Esophagus muscularis mucosa (tissue), 3 donors: ENCODE data around the gene PTPN5.

Experiments
- POLR2A ChIP-seq: fragments of 450-650 bp; IDR thresholded peaks from one replicate; pipeline ENCODE4 v1.6.1; 2017; ENCODE audit warnings: antibody characterized with exemption, moderate library complexity, mild to moderate bottlenecking, low read depth
- TF ChIP-seq, protein P1 (sequence below), 3 experiments: fragments of 200-600 bp in 2 of 3; fragments of 450-650 bp in 1 of 3; sonication (generic) in 2 of 3; IDR thresholded peaks; one replicate each; pipeline ENCODE4 v1.5.1; 2017 to 2019; ENCODE audit warnings: antibody characterized with exemption in 3 of 3, mild to moderate bottlenecking in 2 of 3, moderate library complexity in 1 of 3

DNA sequence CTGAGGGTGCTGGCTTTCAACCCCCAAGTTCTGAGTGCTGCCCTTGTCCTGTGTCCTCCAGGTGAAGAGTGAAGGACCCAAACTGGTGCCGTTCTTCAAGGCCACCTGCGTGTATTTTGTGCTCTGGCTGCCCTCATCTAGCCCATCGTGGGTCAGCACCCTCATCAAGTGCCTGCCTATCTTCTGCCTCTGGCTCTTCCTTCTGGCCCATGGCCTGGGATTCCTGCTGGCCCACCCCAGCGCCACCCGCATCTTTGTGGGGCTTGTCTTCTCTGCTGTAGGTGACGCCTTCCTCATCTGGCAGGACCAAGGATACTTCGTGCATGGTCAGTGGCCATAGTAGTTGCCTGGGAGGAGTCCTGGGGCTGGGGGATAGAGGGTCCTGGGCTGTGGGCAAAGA lies 90.7 kb downstream of the PTPN5 start:
- TF ChIP-seq, protein P1, sequence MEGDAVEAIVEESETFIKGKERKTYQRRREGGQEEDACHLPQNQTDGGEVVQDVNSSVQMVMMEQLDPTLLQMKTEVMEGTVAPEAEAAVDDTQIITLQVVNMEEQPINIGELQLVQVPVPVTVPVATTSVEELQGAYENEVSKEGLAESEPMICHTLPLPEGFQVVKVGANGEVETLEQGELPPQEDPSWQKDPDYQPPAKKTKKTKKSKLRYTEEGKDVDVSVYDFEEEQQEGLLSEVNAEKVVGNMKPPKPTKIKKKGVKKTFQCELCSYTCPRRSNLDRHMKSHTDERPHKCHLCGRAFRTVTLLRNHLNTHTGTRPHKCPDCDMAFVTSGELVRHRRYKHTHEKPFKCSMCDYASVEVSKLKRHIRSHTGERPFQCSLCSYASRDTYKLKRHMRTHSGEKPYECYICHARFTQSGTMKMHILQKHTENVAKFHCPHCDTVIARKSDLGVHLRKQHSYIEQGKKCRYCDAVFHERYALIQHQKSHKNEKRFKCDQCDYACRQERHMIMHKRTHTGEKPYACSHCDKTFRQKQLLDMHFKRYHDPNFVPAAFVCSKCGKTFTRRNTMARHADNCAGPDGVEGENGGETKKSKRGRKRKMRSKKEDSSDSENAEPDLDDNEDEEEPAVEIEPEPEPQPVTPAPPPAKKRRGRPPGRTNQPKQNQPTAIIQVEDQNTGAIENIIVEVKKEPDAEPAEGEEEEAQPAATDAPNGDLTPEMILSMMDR (IDR thresholded peaks at IDR 0.05), result no peak
- no peak for TF ChIP-seq POLR2A
